SW 1271 (cell line): ENCODE results near the gene NLRP9.

Experiments
- DNase-seq, 2 experiments: peaks; one replicate each; lab custom pipeline; 2025; lab: John Stamatoyannopoulos, UW

NLRP9 gene

DNA sequence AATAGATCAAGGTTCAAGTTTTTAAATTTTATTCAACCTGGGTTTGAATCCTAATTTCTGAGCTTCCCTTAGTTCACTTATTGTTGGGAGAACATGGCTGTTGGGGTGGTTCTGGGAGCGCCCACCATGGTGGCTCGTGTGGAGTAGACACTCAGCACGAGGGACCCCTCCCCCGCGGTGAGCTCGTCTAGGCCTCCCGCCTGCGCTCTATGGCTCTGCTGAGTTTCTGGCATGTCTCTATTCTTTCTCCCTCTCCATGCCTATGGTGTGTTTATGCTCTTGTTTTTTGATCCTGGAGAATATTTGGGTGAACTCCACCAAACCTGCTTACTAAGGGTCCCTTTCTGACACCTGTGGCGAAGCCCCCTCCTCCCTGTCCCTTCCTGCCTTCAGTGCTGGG is 64.7 kb downstream of the NLRP9 start:
- DNase-seq, result no peak

DNA sequence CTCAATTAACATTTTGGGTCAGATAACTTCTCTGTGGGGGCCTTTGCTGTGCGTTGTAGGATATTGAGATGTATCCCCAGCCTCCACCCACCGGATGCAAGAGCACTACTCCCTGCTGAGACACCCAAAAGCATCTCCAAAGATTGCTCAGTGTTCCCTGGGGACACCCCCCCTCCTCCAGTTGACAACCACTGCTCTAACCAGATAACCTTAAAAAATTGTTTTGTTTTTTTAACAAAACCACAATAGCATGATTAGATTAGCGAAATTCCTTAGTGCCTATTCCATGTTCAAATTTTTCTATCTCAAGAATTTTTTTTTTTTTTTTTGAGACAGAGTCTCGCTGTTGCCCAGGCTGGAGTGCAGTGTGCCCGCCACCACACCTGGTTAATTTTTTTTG is 65.8 kb downstream of the NLRP9 start:
- no peak for DNase-seq

DNA sequence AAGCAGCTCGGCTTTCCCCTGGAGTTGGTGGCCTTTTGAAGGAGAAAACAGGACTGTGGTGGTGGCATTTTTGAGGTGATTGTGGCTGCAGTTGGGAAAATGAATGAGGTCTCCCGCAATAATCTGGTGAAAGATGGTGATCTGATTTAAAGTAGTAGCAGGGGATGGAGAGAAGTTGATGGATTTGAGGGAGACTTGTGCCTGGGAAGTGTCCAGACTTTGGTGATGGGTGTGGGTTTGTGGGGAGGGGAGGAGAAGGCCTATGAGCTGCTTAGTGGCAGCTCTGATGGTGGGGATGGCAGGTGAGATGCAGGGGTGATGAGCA is 67.2 kb downstream of the NLRP9 start:
- no peak for DNase-seq

DNA sequence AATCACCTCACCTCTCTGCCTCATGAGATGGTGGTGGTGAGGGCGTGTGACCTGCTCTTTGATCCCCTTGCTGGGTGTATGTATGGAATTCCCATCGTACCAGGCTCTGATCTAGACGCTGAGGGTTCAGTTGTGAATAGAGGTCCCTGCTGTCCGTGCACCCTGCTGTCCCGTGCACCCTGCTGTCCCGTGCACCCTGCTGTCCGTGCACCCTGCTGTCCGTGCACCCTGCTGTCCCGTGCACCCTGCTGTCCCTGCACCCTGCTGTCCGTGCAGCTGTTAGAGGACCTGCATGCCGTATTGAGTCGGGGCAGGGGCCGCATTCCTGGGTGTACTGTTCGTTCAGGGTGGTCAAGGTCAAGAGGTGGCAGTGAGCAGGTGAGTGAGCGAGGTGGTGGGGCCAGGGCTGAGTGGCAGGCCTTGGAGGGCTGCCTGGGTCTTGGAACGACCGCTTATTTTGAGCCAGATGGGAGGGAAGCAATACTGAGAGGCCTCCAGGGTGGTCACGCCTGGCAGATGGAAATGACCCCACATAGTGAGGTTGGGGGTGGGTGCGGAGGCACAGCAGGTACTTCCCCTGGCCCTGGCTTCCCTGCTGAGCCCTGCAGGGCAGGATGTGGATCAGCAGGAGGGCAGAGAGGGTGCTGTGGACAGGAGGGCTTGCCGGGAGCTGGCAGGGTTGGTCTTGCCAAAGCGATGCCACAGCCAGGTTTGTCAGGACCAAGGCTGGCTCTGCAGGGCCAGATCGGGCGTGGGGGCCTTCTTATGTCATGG is 67.7 kb downstream of the NLRP9 start:
- peak in 1 of 2 experiments; percentile 15 for DNase-seq

DNA sequence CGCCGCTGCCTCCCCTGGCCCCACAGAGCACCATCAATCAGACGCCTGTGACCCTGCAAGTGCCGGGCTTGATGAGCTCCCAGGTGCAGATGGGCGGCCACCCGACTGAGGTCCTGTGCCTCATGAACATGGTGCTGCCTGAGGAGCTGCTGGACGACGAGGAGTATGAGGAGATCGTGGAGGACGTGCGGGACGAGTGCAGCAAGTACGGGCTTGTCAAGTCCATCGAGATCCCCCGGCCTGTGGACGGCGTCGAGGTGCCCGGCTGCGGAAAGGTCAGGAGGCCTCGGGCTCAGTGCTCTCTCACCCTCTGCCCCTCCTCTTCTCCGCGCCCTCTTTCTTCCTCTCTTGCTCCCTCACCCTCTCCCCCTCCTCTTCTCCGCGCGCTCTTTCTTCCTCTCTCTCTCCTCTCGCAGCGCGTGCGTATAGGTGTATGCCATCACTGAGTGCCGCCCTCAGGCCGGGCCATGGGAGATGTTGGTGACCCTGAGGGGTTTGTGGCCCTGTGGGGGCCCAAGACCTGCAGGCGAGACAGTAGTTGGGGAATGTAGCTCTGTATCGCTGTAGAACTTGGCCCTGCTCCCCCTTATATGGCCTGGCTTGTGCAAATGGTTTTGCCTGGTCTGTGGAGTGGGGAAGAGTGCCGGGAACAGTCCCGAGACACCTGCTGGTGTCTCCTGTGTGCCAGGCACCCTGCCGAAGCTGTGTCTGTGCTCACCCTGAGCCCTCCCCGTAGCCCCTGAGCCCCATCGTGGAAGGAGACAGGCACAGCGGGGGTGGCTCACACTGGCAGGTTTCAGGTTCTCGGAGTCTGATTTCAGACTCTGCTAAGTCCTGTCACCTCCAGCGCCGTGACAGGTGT is 68.6 kb downstream of the NLRP9 start:
- DNase-seq, result no peak

DNA sequence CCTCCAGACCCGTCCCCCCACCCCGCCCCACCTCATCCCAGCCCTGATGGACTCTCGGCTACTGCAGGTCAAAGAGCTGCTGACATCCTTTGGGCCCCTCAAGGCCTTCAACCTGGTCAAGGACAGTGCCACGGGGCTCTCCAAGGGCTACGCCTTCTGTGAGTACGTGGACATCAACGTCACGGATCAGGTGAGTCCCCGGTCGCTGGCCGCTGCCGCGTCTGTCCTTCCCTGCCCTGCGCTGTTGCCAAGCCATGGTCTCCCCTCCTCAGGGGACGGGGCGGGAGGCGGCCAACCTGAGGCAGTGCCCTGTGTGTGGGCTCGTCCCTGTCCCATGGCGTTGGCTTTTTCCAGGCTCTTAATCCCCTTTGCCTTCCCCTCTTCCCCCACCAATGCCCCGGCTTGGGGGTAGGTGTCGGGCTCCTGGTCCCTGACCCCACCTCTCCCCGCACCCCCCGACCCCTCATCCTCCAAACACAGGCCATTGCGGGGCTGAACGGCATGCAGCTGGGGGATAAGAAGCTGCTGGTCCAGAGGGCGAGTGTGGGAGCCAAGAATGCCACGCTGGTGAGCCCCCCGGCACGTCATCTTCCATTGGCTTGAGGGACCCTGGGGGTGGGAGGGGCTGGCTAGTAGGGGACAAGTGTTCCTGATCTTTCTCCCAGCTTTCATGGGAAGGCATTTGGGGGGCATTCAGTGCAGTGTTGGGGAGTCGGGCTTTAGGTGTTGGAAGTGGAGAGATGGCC is 69.4 kb downstream of the NLRP9 start:
- no peak for DNase-seq

DNA sequence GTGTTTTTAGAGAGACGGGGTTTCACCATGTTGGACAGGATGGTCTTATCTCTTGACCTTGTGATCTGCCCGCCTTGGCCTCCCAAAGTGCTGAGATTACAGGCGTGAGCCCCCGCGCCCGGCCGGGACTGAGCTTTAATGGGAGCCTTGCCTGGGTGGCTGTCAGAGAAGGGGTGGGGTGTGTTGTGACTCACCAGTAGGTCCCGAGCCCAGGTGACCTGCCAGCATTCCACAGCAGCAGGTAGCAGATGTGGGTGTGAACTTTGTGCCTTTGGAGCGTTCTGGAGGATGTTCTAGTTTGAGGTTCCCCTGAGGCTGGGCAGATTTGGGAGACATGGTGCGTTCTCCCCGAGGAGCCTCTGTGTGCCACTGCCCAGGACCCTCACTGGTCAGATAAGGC is 70.2 kb downstream of the NLRP9 start:
- no peak for DNase-seq

DNA sequence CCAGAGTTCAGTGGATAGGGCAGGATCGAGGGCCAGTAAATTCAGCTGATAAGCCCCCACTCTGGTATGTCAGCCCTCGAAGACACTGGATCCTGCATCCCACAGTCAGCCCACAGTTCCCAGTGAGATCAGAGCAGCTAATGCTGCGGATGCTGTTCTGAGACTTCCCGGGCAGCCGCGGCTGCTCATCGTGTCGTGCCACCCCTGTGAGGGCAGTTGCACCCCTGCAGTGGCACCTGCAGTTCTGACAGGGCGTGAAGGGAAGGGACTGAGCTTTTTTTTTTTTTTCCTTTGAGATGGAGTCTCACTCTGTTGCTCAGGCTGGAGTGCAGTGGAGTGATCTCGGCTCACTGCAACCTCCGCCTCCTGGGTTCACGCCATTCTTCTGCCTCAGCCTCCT is 70.7 kb downstream of the NLRP9 start:
- no peak for DNase-seq

DNA sequence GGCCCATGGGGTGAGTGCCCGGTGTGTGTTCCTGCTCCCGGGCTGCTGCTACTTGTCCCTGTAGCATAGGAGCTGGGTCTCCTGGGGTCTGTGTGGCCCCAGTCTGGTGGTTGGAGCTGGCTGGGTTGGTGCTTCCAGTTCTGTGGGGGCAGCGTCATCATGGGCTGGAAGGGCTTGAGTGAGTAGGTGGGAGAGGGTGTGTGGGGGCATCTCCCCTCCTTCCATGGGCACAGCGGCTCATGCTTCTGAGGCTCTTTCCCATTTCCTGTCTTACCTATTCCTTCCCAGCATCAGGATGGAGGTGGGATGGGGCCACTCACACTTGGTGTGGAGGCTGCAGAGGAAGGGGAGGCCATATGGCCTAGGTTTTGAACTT is 71.2 kb downstream of the NLRP9 start:
- DNase-seq, result no peak

DNA sequence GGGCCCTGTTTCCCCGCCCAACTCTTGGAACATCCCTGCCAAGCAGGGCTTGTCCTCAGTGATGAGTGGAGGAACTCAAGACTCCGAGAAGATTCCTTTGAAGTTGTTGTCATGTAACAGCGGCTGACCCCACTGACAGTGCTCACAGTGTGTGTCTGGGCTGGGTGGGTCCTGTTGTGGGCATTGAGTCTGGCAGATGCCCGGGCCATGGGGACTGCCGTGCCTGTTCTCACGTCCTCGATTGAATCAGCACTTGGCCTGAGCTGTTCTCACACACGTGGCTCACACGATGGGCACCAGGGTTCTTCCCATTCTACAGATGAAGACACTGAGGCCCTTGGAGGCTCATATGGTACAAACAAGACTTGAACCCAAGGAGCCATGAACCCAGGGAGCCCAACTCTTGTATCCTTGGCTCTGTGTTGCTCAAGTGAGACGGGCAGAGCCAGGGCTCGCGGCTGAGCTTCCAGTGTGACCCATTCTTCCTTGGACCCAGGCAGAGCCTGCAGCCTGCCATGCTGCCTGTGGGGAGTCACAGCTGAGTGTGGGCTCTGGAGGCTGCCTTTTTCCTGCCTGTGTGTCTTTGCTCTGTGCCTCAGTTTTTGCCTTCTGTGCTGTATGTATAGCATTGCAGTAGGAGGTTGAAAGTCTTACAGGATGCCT is 71.7 kb downstream of the NLRP9 start:
- DNase-seq, result no peak

DNA sequence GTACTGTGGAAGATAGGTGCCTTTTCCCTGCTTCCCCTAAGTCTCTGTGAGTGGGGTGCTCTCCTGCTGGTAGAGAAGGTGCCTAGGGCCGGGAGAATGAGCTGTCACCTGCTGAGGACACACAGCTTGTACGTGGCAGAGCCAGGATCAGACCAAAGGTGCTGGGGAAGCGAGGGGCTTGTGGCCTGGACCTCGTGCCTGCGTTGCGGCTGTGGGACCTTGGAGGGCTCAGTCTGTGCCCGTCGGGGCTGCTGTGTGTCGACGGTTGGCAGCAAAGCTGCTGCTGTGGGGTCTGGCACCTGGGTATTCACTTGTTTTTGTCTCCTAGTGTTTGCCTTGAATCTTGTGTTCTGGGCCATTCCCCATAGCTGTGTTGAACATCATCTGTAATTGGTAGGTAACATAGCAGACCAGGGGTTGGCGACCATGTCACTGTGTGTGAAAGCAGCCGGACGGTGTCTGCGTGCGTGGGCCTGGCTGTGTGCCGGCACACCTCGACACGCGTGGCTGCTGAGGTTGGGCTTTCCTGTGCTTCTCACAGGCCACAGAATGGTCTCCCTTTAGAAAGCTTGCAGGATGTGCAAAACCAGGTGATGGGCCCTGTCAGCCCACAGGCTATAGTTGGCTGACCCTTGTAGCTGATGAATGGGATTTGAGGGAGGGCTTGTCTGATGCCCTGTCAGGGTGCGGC is 74.2 kb downstream of the NLRP9 start:
- DNase-seq, result no peak

DNA sequence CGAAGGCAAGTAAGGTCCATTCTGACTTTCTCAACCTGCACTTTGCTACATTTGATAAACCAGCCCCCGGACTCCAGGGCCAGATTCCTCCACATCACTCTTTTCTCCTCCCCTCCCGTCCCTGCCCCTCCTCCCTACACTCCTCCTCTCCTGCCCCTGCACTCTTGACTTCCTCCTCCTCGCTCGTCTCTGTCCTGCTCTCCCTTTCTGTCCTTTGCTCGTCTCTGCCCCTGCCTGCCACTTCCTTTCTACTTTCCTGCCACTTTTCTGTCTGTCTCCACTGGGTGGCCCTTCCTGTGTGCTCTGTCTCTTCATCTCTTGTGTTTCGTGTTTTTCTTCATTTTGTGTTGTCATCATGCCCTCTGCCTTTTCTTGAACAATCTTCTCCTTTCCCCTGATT is 76.4 kb downstream of the NLRP9 start:
- DNase-seq, result no peak

DNA sequence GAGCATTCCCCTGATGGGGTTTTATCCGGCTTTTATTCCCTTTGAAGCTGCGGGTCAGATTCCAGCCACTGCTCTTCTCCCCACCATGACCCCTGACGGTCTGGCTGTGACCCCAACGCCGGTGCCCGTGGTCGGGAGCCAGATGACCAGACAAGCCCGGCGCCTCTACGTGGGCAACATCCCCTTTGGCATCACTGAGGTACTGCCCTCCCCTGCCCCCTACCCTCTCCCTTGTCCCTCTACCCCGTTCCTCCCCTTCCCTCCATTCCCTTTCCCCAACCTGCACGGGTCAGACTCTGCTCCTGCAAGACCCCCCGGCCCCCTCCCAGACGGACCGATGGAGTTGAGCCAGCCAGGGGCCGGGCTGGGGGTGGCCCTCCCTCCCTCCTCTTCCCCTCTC is 77.2 kb downstream of the NLRP9 start:
- DNase-seq, result no peak

DNA sequence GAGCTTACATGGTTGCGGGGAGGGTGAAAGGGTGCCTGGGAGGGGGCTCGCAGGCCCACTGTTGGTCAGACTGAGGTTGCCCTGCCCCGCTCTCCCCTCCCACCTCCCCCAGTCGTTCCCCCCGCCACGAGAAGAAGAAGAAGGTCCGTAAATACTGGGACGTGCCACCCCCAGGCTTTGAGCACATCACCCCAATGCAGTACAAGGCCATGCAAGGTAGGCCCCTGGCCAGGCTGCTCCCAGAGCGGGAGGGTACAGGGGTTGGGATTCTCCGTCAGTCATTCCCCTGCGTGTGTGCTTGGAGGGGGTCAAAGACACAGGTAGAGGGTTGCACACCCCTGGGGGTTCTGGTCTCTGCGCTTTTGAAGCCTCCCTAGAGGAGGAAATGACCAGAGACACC is 77.8 kb downstream of the NLRP9 start:
- no peak for DNase-seq

DNA sequence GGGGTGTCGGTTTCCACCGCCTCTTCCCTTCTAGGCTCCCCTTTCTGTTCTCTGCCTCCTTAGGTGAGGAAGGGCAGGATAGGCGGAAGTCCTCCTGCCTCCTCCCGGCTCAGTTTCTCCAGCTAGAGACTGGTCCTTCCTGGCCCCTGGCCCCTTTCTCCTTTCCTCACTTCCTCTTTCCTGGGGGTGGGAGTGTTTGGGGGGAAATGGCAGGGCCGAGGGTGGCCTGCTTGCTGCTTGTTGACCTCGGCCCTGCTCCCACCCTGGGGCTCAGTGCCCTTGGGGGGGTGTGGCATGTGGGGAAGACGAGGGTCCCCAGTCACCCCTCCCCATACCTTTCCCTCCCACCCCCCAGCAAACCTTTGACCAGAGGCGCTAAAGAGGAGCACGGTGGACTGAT is 78.4 kb downstream of the NLRP9 start:
- DNase-seq, result no peak

DNA sequence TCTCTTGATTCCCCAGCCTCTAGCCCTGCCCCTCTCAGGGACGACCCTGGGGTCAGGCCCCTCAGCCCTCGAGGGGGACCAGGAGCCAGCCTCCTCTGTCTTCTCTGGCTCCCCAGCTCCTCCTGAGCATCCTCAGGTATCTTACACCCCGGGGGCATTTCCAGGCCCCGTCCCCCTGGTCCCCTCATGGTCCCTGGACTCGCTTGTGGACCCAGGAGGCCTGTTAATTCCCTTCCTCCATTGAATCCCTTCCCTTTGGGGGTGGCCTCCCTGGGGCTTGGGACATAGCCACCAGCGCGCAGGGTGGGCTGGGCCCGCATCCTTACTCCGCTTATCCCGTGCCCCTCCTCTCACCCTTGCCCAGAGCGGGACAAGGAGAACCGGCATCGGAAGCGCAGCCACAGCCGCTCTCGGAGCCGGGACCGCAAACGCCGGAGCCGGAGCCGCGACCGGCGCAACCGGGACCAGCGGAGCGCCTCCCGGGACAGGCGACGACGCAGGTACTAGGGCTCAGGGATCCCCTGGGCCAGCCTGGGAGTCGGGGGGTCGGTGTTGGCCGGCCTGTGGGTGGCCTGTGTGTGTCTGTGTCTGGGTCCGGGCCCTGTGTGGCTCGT is 79.2 kb downstream of the NLRP9 start:
- no peak for DNase-seq
